CD4-positive, alpha-beta T cell treated with Interleukin-15 for 4 hours (primary cell): ENCODE measurements around the gene SLC9A1.

ENCODE experiments used
- DNase-seq: peaks from one replicate; pipeline ENCODE4 v3.0.0-alpha.2; 2020; ENCODE audit warnings: low spot score

SLC9A1 gene

GRCh38 chr1:27150641-27151040, 4.3 kb downstream of the SLC9A1 start:
- DNase-seq = no peak

DNA sequence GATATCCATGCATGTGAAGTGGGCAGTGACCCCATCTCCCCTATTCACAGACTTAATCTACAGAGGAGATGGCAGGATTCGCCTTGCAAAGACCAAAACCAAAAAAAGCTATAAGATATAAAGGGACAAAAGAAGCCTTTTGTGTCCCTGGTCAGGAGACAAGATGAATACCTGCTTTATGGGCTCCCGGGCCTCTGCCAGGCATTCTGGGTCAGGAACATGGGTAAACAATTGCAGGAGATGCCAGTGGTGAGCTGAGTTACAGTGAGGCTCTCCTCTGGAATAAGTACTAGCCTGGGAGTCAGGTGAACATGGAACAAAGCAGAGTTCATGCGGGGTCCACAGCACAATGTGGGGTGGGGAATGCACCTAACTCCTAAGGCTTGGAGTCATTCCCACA, 4.7 kb downstream of the SLC9A1 start:
- DNase-seq = no peak

DNA sequence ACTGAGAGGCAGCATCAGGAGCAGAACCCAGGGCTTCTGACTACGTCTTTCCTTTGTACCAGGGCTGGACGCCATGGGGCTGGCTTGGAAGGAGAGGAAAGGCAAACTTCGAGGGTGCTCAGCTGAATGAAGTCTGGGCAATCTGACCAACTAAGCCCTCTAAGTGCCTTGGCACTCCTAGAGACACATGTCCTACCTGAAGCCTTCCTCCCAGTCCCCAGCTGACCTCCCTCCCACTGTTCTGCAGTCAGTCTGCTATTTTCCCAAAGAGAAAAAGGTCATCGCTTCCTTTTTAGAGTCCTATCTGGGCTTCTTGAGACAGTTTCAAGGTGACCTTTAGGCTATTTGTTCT, 5.2 kb downstream of the SLC9A1 start:
- no peak for DNase-seq

DNA sequence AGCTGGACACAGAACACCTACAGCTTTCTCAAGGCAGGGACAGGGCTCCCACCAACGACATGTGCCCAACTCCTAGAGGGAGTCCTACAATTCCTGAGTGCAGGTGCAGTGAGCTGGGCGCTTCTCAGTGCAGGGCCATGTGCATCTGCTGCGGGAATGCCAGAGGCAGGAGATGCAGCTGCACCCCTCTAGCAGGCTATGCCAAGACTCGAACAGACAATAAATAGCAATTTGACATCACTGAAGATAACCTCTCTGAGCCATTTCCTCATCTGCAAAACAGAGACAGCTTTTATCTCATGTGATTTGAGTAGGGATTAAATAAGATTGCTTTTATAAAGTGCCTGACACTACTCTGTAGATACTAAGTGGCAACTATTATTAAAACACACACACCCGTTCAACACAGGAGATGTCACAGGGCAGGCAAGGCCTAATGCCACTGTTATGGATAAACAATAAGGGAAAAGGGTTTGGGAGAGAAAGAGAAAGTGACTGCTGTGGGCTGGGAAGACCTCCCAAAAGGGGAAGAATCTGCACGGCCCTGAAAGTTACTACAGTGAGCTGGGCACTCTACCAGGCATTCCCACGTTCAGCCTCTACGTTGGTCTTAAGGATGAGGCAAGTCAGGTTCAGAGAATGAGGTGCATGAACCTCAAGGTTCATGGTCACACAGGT, 5.7 kb downstream of the SLC9A1 start:
- DNase-seq = no peak

DNA sequence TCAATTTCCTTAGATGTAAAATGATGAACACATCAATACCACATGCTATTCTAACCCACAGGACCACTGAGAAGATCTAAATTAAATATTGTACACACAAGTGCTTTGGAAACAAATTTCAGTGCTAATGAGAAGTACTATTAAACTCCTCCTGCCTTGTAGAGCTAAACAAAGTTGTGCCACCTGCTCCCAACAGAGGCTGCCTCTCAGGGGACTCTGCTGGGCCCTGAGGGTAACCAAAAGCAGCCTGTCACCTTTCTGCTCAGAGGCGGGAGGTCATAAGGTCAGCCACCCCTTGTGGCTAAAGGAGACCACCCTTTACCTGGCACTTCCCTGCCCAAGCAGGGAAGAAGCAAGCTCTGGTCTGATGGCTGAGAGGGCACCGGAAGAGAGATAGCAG, 6.3 kb downstream of the SLC9A1 start:
- DNase-seq = no peak

DNA sequence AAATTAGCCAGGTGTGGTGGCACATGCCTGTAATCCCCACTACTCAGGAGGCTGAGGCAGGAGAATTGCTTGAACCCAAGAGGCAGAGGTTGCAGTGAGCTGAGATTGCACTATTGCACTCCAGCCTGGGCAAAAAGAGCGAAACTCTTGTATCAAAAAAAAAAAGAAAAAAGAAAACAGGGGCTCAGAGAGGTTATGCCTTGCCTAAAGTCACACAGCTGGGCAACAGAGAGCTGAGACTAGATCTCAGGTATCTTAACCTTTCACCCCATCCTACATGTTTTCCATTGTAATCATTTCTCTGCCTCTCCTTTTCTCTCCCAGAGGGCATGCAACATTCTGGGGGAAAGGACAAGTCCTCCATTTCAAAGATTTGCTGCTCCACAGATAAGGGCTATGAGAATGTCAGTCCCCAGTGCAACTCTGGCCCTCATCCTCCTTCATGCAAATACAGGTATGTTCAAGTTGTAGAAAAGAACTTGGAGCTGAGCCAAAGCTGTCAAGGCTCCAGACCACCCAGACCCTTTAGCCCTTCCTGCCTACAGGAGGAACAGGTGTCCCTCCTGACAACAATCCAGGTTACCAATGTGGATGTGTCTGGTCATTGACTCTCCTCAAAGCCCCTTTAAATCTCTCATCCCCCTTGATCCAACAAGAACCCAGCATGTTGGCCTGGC, 6.9 kb downstream of the SLC9A1 start:
- no peak for DNase-seq

DNA sequence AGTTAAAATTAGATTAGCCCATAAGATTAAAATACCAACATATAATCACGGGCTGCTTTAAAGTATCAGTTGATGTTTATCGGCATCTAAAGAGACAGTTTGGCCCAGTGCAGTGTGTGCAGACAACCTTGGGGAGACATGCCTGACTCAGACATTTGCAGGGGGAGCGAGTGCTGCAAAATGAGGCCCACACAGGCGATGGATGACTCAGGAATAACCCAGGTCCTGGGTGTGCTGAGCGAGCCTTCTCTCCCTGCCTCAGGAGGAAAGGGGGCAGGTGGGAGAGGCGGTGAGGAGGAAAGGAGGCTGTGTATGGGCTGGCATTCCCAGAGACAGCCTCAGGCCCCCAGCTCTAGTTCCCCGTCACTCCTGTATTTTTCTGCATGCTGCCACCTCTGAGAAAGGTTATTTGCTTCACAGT, 9.0 kb downstream of the SLC9A1 start:
- DNase-seq = no peak

DNA sequence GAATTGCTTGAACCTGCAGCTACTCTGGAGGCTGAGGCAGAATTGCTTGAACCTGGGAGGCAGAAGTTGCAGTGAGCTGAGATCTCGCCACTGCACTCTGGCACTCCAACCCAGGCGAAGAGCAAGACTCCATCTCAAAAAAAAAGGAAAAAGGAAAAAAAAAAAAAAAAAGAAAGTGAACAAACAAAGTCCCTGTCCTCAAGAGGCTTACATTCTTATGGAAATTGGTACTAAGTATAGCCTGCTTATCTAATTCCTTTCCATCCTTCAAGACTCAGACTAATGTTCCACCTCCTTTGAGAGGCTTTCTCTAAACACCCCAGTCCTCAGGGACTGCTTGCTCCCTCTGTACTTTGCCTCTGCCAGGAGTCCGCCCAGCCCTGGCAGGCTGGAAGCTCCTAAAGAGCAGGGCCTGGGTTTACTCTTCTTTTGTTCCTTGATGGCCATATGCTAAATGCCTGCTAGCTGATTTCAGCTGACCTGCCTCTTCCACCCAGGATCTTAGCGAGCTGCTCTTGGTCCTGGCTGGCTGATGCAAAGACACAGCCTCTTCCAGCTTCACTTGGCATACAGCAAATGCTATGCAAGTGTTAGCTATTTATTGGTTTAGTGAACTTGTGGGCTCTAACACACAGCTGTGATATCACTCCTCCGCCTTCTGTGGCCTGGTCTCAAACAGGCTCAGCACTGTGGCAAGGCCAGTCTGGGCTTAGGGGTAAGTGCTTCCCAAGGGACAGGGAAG, 9.8 kb downstream of the SLC9A1 start:
- DNase-seq = no peak

DNA sequence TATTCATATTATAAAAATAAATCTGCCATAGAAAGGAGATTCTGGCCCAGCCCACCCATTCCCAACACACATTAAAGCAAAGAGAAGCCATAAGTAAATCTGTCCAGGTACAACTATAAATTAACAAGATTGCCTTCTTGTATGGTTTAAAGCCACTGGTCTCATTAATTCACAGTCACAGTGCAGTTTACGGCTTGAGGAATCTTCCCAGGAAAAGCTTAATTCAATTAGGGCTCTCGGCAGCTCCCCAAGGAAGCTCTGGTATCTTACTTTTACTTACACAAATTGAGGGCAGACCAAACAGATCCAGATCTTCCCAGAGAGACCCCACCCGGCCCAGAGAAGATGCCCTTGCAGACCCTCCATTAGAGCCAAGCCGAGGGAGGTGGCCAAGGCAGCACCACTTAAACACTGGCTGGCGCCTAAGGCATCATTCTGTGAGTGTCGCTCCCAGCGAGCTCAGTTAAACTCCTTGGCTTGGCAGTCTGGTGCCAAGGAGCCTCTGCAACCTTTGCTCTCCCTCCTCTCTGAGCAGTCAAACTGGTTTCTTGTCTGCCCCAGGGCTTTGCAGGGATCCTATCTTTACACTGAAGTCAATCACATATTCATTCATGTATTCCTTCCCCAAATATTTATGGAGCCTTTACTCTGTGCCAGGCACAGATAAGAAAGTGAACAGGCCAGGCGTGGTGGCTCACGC, 10.7 kb downstream of the SLC9A1 start:
- DNase-seq = no peak

DNA sequence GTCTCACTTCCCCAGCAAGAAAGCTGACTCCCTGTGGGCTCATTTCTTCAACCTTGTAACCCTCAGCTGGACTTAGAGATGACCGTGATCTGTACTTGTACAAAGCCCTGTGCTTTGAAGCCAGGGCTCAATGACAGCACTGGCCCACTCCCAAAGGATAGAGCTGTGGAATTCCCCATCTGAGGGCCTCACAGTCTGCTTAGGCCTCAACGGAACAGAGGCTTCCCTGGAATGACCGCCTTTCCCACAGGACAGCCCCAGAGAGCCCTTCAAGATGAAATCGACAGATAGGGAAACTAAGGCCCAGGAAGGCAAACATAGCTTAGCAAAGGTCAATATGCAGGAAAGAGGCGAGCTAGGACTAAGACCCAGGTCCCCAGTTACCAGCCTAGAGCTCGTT, 11.5 kb downstream of the SLC9A1 start:
- DNase-seq = no peak

- DNase-seq = peak; percentile 49
Measured at GRCh38 chr1:27142464-27142863, 12.5 kb downstream of the SLC9A1 start.

DNA sequence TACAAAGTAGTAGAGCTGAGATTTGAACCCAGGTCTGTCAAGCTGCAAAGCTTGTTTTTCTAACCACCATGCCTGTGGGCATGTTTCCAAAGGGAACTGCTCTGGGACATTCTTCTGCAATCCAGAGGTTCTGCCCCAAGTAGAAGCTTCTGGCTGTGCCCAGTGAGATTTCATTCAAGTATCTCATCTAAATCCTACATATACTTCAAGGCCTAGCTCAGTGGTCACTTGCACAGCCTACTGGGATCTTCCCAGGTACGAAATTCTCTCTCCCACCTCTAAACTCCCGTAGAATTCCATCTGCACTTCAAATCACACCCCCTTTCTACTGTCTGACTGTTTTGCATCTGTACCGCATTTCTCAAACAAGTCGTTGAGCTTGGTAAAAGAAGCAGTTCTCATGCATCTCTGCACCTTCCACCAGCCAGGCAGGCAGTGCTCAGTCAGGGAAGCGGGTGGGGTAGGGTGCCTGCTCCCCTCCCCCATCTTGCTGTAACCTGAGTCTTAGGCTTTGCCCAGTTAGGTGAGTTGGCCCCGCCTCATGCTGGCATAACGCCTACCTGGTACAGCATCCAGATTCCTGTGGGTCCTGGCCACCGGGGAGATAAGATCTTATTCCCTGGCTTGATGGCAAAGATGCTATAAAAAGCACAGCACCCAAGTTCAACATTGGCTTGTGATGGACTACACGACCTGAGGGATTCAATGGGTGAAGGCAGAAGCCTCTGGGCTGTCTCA, 13.5 kb downstream of the SLC9A1 start:
- DNase-seq = no peak

DNA sequence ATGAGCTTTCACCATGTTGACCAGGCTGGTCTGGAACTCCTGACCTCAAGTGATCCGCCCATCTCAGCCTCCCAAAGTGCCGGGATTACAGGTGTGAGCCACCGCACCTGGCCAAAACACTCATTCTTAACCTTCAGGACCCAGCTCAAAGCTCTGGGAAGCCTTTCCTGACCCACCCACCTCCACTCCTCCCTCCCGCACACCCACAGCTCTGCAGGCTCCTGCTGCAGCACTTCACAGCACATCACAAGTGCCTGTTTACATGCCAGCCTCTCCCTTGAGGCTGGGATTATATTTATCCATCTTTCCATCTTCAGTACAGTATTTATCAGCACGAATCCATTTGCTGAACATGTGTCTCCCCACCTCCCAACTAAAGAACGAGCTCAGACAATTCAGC, 14.9 kb downstream of the SLC9A1 start:
- no peak for DNase-seq

- no peak for DNase-seq
Measured at GRCh38 chr1:27138927-27139326, 16.0 kb downstream of the SLC9A1 start.

DNA sequence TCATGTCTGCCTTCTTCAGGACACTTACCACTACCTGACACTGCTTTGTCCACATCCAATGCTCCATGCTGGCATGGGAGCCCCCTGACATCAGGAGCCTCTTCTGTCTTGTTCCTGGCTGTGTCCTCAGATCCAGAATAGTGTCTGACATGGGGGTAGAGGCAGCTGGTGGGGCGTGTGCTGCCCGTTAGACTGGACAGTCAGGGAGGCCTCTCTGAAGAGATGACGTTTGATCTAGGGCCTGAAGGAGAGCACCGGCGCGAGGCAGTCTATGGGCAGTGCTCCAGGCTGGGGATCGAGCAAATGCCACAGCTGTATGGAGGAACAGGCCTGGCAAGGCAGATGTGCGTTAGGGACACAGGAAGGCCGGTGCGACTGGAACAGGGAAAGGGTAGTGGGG, 16.6 kb downstream of the SLC9A1 start:
- DNase-seq = no peak

DNA sequence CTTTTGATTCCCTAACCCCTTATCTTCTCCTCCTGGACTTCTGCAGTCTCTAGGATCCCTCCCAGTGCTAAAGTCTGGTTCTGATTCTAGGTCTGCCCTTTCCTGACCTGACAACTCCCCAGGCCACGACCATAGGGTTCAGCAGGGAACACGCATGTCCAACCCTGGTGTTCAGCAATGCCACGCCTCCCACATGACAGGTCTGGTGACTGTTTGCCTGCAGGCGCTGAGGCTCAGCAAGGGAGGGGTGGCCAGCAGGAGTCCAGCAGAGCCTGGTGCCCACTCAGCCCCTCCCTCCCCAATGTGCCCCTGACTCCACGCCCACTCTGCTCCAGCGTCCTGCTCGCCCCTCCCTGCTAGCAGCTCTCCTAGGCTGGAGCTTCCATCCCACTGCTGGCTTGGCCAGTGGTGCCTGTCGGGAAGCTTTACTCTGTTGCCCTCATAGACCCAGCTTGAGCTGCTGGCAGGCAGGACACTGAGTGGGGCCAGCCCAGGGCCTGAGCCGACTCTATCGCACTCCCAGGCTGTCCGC, 17.3 kb downstream of the SLC9A1 start:
- no peak for DNase-seq

- DNase-seq = peak; percentile 79
Measured at GRCh38 chr1:27136998-27137542, 17.9 kb downstream of the SLC9A1 start.

GRCh38 chr1:27136236-27136551, 18.7 kb downstream of the SLC9A1 start:
- peak; percentile 24 for DNase-seq

DNA sequence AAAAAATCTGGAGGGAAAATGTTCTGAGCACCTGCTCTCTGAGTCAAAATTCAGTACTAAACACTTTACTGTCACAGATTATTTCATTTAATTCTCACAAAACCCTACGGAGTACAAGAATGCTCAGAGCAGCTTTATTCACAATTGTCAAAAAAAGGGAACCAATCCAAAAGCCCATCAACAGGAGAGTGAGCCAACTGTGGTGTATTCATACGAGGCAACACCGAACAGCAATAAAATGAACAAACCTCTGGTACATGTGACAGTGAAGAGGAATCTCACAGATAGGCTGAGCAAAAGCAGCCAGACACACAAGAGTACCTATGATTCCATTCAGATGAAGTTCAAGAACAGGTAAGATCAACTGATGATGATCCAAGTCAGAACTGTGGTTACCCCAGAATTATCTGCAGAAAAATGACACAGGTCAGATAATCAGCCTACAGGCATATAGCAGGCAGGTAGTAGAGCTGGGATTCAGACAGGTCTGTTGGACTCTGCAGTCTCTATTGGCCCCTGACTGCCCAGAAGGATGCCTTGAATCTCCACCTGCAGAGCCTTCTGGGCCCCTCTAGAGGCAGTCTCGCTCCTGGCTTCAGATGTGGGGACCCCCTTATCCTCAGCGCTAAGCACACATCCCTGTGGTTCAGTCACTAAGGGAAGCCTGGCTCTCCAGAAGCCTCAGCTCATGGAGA, 19.2 kb downstream of the SLC9A1 start:
- DNase-seq = no peak

DNA sequence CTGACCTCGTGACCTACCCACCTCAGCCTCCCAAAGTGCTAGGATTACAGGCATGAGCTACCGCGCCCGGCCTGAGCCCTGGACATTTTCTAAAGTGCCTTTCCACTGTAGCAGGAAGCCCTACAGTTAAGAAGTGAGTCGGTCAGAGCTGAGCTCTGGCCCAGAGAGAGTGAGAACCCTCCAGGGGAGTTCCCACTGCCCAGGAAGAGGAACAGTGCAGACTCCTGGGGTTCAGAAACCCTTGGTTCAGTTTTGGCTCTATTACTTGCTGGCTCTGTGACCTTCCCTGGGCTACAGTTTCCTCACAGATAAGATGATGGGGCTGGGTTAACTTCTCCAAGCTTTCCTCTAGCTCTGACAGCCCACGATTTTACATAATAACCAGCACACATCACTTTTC, 20.9 kb downstream of the SLC9A1 start:
- no peak for DNase-seq

GRCh38 chr1:27133158-27133557, 21.8 kb downstream of the SLC9A1 start:
- no peak for DNase-seq
